GM21381 (cell line): ENCODE results near the gene CCDC74B.
"Not testable (repeated sequence)": the region's sequence is repeated elsewhere in the genome, so short reads cannot be mapped to it uniquely, and the experiment has no call there.

Source experiments
- ATAC-seq: cut with Tn5 transposase; IDR thresholded peaks from one replicate; pipeline ENCODE4 v1.9.1; 2021; ENCODE audit warnings: mild to moderate bottlenecking, moderate library complexity; ENCODE audit not compliant: unreplicated experiment

CCDC74B gene

GRCh38 chr2:130145006-130145414 lies at the start of gene CCDC74B:
Gene CCDC74B (minus strand): TSS chr2:130145112. CDS start chr2:130144996, 116 bp downstream.
- ATAC-seq = peak; percentile 92

GRCh38 chr2:130193824-130194223 lies 48.9 kb upstream of the CCDC74B start:
- not testable (repeated sequence) for ATAC-seq

- ATAC-seq = not testable (repeated sequence)
Observed at GRCh38 chr2:130192451-130192850, 47.5 kb upstream of the CCDC74B start.

- not testable (repeated sequence) for ATAC-seq
Observed at GRCh38 chr2:130191319-130191718, 46.4 kb upstream of the CCDC74B start.

GRCh38 chr2:130190237-130190636 lies 45.3 kb upstream of the CCDC74B start:
- ATAC-seq = no peak

GRCh38 chr2:130188958-130189357 lies 44.0 kb upstream of the CCDC74B start:
- ATAC-seq = not testable (repeated sequence)

GRCh38 chr2:130187859-130188792 lies 43.2 kb upstream of the CCDC74B start:
- not testable (repeated sequence) for ATAC-seq

GRCh38 chr2:130187268-130187667 lies 42.4 kb upstream of the CCDC74B start:
- no peak for ATAC-seq

- ATAC-seq = no peak
Observed at GRCh38 chr2:130186391-130186790, 41.5 kb upstream of the CCDC74B start.

GRCh38 chr2:130185896-130186295 lies 41.0 kb upstream of the CCDC74B start:
- no peak for ATAC-seq

GRCh38 chr2:130185436-130185835 lies 40.5 kb upstream of the CCDC74B start:
- ATAC-seq = no peak

GRCh38 chr2:130183512-130184373 lies 38.8 kb upstream of the CCDC74B start:
- ATAC-seq = no peak

GRCh38 chr2:130182826-130183511 lies 38.1 kb upstream of the CCDC74B start:
- peak; percentile 13 for ATAC-seq

GRCh38 chr2:130181880-130182682 lies 37.2 kb upstream of the CCDC74B start, which contains the start of gene MZT2B:
Gene MZT2B (plus strand): TSS chr2:130182262. CDS start chr2:130182283, 21 bp downstream.
- ATAC-seq = peak; percentile 80

GRCh38 chr2:130181325-130181879 lies 36.5 kb upstream of the CCDC74B start, which contains the start of gene SMPD4:
Gene SMPD4 (minus strand): TSS chr2:130181602. CDS start chr2:130176592, 5,010 bp downstream.
- ATAC-seq = peak; percentile 61

GRCh38 chr2:130180404-130181324 lies 35.8 kb upstream of the CCDC74B start:
- not testable (repeated sequence) for ATAC-seq

GRCh38 chr2:130174866-130175265 lies 30.0 kb upstream of the CCDC74B start:
- ATAC-seq = not testable (repeated sequence)

GRCh38 chr2:130169896-130170295 lies 25.0 kb upstream of the CCDC74B start:
- no peak for ATAC-seq
